ENCODE results near the gene KCNG2.

The KCNG2 gene

DNA sequence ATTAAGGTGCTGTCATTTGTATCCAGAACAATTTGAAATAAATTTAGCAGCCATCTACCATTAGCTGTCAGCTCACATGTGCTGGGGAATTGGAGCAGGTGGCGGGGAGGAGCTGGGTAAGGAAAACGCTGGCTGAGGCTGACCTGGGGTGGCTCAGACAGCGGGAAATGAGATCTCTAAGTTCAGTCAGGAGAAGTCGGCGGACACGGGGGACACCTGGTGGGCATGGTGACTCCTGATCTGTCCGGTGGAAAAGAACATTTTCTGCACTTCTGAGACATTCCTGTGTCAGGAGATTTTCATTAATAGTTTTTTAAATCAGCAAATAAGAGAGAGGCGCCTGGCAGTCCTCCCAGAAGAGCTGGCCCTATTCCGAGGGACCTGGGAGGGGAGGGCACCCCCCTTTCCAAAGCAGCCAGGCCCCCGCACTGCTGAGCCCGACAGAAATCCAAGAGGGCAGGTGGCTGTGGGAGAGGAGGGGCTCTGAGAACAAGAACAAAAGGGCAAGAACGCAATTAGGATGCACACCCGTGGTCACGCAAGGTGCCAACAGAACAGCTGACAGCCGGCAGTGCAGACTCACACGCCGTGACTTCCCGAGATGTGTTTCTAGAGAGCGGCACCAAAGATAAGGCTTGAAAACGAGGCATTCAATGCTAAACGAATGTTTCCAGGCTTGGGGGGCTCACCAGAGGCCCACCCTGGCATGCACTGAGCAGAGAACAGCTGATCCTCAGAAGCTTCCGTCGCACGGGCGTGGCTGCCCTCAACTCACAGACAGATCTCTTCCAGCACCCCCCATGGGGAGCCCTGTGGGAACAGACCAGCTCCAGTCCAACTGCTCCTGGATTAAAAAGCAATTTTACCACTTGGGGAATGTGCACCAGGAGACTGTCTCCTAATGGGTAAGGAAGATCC lies 127.3 kb downstream of the KCNG2 start:
- no peak for DNase-seq (ENCODE audit: low read depth in 2 of 2)

DNA sequence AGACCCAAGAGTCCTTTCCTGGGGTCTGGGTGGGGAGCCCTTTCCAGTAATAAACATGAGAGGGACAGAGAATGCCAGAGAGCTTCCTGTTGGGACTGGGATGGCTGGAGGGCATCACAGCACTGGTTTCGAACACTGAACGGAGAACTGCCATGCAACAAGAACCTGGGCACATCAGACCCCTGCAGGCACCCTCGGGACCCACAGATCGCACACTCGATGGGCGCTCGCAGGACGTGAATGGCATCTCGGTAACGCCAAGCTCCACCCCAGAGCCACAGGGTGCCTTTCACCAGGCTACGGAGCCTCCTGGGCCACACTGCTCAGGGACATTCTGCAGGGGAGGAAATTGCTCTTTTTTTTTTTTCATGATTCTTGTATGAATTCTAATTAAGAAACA lies 128.6 kb downstream of the KCNG2 start:
- DNase-seq (ENCODE audit: low read depth in 2 of 2), result no peak

DNA sequence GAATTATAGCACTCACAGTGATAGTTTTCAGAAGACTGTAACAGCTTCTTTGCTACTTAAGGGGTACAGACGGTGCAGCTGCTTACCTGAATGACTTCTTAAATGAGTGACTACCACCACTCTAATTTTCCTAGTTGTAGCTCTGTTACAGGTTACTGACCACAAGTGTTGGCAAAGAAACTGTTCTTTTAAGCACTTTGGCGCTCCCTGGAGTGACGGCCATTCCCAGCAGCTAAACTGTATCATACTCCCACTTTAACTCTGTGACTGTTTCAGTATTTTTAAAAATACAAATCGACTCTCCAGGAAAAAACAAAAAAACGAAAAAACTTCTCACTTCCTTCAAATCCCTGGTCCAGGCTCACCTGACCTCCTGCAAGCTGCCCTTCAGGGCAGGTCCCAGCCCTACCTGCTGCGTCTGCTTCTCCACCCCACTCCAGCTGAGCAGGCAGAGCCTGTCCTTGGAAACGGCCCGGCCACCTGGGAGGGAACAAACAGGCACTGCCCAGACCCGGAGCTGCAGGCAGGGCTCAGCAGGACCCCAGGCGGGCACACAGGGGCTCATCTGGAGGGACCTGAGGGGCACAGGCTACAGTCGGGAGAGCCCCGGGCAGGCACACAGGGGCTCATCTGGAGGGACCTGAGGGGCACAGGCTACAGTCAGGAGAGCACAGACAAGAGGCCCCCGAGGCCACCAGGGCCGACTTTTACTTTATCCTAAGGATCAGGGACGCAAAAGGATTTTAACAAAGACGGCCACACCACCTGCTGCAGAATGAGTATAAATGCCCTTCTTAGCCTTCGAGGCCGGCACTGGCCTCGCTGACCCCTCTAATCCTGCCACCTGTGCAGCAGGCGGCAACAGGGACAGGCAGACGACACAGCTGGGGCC lies 129.2 kb downstream of the KCNG2 start:
- no peak for DNase-seq (ENCODE audit: low read depth in 2 of 2)

DNA sequence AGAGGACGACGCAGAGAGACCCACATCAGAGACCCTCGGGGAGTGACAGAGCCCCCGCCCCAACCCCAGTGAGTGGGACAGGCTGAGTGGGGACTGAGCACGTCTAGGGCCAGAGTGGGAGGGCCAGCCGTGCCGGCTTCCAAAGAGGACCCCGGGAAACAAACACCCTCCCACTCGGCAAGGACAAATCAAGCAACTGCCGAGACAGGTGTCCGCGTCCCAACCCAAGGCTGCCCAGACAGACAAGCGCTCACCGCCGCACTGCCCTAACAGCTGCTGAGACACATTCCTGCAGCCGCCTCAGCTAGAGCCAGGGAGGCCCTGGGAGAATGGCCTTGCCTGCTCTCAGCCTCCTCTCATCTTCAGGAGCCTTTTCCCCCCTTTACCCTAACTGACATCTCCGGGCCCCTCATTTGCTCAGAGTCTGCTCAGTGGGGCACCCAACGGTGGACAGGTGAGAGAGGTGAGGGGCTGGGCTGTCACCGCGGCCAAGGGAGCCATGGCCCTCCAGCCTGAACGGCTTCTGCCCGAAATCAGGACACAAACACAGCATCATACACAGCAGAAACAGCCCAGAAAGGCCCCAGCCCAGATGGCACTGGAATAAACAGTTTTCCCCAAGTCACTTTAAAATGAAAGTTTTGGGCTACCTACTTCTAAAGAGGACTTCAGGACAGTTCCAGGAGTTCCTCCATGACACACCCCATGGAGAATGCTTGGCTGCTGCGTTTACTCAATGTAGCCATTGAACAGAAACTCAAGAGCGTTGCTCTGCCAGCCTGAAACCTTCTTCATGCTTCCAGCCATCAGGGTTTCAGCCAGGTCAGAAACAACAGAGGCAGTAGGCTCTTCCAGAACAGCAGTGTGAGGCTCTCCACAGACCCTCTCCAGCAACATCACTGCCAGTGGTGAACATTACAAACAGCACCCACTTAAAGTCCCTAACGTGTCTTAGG lies 130.1 kb downstream of the KCNG2 start:
- no peak for DNase-seq (ENCODE audit: low read depth in 2 of 2)

DNA sequence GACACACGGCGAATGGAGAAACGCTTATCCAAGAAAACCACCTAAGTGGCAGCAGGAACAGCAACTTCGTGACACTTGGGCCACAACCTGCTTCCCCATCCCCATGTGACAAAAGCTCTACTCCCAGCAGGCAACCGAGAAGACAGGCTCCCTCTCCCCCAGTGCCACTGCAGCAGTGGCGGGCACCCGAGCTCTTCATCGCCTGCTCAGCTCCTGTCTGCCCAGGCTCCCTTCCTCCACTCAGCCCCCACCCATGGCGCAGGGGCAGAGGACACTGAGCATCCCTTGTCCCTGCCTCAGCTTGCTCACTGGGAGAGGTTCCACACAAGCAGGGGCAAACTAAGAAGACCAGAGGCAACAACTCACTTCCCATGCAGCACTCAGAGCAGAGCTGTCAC lies 130.8 kb downstream of the KCNG2 start:
- no peak for DNase-seq (ENCODE audit: low read depth in 2 of 2)

DNA sequence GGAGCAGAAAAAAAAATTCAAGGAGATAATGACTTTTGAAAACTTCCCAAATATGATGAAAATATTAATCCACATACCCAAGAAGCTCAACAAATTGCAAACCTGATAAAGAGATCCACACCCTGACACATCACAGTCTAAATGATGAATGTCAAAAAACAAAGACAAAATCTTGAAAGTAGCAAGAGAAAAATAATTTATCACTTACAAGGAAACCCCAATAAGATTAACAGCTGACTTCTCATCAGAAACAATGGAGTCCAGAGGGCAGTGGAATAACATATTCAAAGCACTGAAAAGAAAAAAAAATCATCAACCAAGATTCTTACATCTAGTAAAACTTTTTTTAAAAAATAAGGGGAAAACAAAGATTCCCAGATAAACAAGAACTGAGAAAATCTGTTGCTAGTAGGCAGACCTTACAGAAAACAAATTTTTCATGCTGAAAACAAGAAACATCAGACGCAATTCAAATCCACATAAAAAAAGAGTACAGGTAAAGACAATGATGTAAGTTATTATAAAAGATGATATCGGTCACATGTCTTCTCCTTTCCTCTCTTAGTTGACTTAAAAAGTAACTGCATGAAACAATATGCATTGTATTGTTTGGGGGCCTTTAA lies 132.4 kb downstream of the KCNG2 start:
- DNase-seq (ENCODE audit: low read depth in 2 of 2), result no peak

DNA sequence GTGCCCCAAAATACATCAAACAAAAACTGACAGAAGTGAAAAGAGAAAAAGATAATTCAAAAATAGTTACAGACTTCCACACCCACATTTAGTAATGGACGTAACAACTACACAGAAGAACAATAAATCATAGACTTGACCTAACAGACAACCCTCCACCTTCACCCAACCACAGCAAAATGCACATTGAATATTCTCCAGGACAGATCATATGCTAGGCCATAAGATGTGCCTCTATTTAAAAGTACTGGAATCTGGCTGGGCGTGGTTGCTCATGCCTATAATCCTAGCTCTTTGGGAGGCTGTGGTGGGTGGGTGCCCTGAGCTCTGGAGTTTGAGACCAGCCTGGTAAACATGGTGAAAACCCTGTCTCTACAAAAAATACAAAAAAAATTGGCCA lies 133.7 kb downstream of the KCNG2 start:
- no peak for DNase-seq (ENCODE audit: low read depth in 2 of 2)

DNA sequence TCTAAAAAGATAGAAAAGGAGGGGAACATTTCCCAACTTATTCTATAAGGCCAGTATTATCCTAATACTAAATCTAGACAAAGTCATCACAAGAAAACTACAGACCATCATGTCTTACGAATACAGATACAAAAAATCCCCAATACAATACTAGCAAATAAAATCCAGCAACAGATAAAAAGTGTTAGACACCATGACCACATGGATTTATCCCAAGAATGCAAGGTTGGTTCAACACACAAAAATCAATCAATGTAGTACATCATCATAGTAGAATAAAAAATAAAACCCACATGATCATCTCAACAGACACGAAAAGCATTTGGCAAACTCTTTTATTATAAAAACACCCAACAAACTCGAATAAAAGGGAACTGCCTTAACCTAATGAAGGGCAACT lies 135.2 kb downstream of the KCNG2 start:
- DNase-seq (ENCODE audit: low read depth in 2 of 2), result no peak

DNA sequence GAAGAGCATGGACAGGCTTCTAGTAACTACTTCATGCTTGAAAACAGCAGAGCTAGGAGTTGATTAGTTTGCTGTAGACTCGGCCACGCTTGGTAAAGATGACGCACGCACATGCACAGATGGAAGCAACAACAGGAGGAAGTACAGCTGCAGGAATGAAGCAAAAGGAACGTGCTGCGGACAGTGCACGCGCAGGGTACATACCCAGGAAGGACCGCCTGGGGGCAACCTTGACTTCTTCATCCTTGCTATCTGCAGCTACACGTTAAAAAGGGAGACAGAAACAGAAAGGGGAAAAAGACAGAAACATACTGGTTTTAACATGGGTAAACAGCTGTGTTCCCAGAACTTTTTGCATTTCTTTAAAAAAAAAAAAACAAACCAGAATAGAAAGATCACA lies 136.0 kb downstream of the KCNG2 start:
- DNase-seq (ENCODE audit: low read depth in 2 of 2), result no peak

DNA sequence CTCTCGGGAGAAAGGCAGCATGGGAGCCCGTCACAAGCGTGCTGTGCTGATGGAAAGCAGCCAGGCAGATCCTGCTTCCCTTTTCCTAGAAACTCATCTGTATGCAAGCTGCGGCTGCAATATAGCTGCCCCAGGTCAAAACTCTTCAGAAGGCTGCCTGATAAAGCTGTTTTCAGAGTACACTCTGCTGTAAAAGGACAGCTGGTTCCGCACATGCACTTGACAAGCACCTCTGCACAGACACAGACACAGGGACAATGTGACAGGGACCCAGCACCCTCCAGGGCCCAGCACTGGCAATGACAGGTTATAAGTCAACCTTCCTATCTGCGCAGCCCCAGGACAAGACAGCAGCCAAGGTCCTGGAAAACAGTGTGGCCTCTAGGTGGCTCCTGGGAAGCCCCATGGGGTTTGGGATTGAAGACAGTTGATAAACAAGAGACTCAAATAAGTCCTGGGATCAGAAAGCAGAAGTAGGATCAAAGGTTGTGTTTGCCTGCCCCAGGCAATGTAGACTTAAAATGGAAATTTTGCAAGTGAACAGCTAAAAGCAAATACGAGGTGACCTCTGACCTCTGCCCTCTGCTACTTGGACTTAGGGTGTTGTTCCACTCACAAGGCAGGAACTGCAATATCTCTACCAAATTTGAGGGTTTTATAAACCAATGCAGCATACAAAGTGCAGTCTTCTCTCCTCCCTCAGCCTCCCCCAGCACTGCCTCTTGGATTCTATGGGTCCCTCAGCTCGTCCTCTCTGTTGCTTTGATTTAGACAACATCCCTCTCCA lies 136.8 kb downstream of the KCNG2 start:
- DNase-seq (ENCODE audit: low read depth in 2 of 2), result no peak

DNA sequence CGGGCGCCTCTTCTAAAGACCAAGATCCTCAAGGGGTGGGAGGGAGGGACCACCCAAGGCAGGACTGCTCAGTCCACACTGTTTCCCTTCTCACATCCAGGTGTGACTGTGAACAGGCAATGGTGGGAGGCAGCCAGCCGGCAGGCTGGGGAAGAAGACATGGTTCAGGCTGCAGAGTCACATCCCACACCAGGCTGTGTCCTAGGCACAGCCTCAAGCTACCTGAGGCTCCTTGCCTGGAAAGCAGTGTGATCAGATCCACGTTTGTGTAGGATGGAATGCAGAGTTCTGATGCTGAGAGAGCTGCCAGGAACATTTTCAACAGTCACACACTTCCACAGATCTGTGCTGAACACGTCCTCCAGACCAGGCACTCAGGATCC lies 137.4 kb downstream of the KCNG2 start:
- DNase-seq (ENCODE audit: low read depth in 2 of 2), result no peak

DNA sequence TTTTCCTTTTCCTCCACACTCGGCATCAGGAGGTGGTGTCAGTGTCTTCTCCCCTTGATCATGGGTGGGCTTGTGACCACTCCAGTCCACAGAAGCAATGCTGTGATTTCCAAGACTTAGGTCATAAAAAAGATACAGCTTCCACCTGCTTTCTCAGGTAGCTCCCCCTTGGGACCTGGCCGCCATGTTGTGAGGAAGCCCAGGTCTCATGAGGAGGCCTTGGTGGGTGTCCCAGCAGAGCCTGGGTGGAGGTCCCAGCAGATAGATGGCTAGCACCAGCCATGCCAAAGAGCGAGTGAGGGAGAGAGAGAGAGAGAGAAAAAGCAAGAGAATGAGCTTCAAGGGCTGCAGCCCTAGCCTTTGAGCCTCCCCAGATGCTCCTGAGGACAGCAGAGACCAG lies 137.8 kb downstream of the KCNG2 start:
- DNase-seq (ENCODE audit: low read depth in 2 of 2), result no peak

DNA sequence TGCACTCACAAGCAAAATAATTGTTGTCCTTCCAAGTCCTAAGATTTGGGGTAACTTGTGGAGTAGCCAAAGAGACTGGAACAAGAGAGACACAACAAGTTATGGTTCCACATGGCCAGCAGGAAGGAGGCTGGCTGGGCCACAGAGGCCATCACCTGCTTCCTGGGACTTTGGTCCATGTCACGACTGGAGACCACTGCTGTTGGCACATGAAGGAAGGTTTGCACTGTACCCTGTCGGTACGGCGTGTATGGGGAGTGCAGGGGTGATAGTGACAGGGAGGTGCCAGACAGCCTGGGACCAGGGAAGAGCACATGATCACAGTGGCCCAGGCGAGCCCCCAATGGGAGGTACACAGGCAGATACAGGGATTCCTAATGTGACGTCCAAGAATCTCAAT lies 138.2 kb downstream of the KCNG2 start:
- no peak for DNase-seq (ENCODE audit: low read depth in 2 of 2)

DNA sequence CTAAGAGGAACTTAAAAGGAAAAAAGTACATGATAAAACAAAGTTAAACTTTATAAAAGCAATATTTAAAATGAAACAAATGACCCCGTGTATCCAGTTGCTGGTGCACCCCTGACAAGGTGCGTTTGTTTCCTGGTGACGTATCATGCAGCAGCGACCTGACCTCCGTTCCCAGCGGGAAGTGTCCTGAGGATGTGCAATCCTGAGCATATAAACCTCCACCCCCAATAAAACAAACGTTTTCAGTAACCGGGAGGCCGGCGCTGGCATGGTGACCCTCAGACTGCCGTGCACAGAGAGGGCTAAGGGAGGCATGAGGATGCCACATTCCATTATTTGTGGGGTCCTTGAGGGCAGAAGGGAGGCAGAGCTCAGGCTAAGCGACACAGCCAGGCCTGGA lies 138.9 kb downstream of the KCNG2 start:
- no peak for DNase-seq (ENCODE audit: low read depth in 2 of 2)

DNA sequence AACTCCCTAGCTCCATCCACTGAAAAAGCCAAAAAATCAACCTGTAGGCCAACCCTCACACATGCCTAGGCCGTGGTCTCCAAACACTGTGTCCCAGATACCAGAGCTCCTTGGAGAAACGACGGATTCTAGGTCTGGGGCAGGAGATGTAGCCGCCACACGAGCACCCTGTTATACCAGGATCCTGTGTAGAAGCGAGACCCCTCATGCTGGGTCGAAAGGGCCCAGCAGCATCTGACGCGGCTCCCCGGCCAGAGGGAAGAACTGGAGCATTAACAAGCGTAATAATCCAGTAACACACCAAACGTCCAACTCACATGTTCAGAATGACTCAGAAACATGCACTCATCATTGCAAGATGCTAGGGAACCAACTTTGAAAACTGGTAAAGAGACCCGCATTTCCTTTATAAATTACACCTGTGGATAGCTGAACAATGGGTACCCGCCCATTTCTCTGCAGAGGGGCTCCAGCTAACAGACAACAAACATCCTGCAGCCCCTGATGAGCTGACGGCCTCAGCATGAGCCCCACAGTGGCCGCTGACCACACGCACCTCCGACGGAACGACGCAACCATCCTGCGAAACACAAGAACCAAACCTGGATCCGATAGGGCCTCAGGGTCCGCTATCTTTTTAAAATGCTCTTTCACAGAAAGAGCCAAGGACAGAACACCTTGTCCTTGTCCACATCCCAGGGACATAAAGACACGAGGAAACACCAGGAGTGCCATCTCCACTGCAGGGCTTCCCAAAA lies 139.5 kb downstream of the KCNG2 start:
- DNase-seq (ENCODE audit: low read depth in 2 of 2), result no peak

DNA sequence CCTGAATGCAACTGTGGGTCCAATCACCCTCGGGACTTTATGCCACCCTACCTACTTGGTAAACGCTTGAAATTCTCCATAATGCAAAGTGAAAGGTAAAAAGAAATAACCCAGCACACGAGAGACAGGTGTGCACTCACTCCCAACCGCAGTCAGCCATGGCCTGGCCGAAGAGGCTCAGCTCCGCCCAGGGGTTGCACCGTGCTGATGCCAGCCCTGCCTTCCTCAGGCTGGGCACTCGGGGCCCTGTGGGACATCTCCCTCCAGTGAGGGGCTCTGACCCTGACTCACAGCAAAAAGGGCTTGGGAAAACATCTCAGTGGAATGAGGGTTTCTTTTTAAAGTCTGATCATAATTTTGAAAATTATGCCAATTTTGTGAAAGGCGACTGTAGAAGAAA lies 140.5 kb downstream of the KCNG2 start:
- DNase-seq (ENCODE audit: low read depth in 2 of 2), result no peak

DNA sequence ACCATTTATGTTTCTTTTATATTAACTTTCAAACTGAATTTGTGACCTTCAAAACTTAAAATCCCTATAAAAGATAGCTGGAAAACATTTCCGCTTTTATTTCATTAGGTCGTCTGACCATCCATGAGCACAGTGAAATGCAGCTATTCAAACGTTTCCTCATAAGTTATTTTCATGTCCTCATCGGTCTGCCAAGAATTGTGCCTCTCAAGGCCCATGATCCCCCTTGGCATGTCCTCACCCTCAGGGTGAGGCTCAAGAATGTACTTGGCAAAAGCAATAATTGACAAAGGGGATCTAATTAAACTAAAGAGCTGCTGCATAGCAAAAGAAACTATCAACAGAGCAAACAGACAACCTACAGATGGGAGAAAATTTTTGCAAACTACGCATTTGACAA lies 141.4 kb downstream of the KCNG2 start:
- no peak for DNase-seq (ENCODE audit: low read depth in 2 of 2)

DNA sequence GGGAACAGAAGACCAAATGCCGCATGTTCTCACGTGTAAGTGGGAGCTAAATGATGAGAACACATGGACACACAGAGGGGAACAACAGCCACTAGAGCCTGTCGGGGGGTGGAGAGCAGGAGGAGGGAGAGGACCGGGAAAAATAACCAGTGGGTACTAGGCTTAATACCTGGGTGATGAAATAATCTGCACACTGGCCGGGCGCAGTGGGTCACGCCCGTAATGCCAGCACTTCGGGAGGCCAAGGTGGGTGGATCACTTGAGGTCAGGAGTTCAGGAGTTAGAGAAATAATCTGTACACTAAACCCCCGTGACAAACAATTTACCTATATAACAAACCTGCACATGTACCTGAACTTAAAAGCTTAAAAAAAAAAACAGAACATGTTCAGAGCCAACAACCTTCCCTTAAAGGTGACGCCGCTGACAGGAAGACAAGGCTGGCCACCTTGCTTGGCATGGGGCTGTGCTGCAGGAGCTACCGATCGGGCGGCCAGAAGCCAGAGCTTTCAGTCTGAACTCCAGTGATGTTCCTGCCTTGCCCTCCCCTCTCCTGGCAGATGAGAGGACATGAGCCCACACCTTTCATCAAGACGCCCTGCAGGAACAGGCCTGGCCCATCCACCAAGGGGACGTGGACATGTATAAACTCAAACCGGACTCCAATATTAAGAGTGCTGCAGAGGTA lies 142.5 kb downstream of the KCNG2 start:
- no peak for DNase-seq (ENCODE audit: low read depth in 2 of 2)

DNA sequence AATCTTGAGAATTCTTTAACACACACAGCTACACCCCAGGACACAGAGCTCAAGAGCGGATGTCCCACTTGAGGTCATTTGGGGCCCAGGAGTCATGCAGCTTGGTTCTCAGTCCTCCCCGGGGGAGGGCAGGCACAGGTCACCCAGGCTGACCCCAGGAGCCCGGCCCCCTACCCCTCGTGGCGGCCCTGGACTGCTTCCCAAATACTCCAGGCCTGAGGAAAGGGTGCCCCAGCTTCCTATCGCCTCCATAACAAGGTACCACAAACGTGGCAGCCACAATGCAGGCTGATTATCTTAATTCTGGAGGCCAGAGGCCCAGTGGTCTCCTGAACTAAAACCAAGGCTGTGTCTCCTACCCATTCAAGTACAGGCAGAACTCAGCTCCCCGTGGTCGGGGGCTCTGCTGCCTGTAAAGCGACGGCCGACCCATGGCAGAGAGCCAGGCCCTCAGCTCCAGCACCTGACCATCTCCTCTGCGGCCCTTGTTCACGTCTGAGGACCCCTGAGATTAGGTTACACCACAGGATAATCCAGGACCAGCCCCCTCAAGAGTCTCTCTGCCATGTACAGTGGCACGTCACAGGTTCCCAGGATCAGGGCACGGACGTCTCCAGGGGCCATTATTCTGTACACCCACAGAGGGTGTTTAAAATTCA lies 143.2 kb downstream of the KCNG2 start:
- no peak for DNase-seq (ENCODE audit: low read depth in 2 of 2)

Measured in stimulated activated CD4-positive, alpha-beta T cell treated with anti-CD3 and anti-CD28 coated beads, Interleukin-12 subunit alpha, Interleukin-12 subunit beta, amount 100 ng/mL, for 24 hours (primary cell).